ENCODE measurements around the gene APOC3.

APOC3 gene

DNA sequence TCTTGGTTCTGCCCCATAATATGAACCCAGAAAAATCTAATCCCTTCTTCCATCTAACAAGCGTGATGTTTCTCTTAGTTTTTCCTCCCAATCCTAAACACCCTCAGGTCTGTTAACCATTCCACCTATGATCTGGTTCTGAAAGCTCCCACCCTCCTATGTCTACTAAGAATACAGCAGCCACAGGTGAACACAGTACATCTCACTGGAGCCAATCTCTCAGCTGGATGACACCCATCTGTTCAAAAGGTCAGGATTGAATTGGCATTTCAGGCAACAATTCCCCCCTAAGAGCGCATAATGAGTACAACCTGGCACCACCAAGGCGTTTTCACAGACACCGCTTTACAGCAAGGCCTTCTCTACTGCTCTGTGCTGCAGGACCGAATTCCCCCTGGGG is 26.7 kb downstream of the APOC3 start:
- TF ChIP-seq, protein P1, sequence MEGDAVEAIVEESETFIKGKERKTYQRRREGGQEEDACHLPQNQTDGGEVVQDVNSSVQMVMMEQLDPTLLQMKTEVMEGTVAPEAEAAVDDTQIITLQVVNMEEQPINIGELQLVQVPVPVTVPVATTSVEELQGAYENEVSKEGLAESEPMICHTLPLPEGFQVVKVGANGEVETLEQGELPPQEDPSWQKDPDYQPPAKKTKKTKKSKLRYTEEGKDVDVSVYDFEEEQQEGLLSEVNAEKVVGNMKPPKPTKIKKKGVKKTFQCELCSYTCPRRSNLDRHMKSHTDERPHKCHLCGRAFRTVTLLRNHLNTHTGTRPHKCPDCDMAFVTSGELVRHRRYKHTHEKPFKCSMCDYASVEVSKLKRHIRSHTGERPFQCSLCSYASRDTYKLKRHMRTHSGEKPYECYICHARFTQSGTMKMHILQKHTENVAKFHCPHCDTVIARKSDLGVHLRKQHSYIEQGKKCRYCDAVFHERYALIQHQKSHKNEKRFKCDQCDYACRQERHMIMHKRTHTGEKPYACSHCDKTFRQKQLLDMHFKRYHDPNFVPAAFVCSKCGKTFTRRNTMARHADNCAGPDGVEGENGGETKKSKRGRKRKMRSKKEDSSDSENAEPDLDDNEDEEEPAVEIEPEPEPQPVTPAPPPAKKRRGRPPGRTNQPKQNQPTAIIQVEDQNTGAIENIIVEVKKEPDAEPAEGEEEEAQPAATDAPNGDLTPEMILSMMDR (conservative IDR thresholded peaks at IDR 0.05; ENCODE audit: low read depth, low read length): no peak
- Histone ChIP-seq H3K9ac (no peak overlapping the region), H3K27me3 (ENCODE audit: insufficient read depth, low read depth) (no peaks in the 10 kb centered on the region), H4K20me1 (ENCODE audit: insufficient read depth) (no peaks in the 10 kb centered on the region), H3K27ac (no peak overlapping the region), H3K36me3 (ENCODE audit: insufficient read depth) (no peaks in the 10 kb centered on the region), H3K4me2 (no peak overlapping the region), H3K79me2 (ENCODE audit: insufficient read depth, low read depth) (no peaks in the 10 kb centered on the region), H2AFZ (ENCODE audit: low read depth) (no peak overlapping the region), H3K4me1 (ENCODE audit: low read depth, poor library complexity, severe bottlenecking) (peaks cover 40% of the 10 kb centered on the region), H3K4me3 (IDR thresholded peaks at IDR 0.05; ENCODE audit: insufficient read depth, low read depth, low read length) (no peak overlapping the region)

DNA sequence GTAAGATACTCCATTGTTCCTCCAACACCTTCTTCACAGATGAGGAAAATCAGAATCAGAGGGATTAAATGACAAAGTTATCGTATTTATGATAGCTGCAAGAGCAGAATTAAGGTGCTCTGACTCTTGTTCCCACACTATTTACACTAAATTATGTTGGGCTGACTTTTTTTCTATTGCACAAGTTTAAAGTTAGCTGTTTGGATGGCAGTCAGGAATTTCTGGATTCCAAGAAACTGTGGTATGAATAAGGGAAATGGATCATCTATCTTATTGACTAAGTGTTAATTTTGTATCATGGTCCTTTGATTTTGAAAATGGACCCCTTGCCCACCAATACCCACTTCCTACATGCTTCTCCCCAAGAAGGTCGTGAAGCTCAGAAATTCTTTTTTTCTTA is 27.6 kb downstream of the APOC3 start:
- H3K27me3 ChIP-seq (ENCODE audit: insufficient read depth, low read depth): no peaks in the 10 kb centered on the region
- no peak overlapping the region for H3K9ac ChIP-seq
- peaks cover 31% of the 10 kb centered on the region for H3K4me1 ChIP-seq (ENCODE audit: low read depth, poor library complexity, severe bottlenecking)
- H4K20me1 ChIP-seq (ENCODE audit: insufficient read depth): no peaks in the 10 kb centered on the region
- no peak overlapping the region for H2AFZ ChIP-seq (ENCODE audit: low read depth)
- H3K4me2 ChIP-seq: no peak overlapping the region
- TF ChIP-seq, protein P1 (conservative IDR thresholded peaks at IDR 0.05; ENCODE audit: low read depth, low read length): no peak
- H3K27ac ChIP-seq: no peak overlapping the region
- H3K79me2 ChIP-seq (ENCODE audit: insufficient read depth, low read depth): no peaks in the 10 kb centered on the region
- H3K36me3 ChIP-seq (ENCODE audit: insufficient read depth): no peaks in the 10 kb centered on the region
- H3K4me3 ChIP-seq (IDR thresholded peaks at IDR 0.05; ENCODE audit: insufficient read depth, low read depth, low read length): no peak overlapping the region

DNA sequence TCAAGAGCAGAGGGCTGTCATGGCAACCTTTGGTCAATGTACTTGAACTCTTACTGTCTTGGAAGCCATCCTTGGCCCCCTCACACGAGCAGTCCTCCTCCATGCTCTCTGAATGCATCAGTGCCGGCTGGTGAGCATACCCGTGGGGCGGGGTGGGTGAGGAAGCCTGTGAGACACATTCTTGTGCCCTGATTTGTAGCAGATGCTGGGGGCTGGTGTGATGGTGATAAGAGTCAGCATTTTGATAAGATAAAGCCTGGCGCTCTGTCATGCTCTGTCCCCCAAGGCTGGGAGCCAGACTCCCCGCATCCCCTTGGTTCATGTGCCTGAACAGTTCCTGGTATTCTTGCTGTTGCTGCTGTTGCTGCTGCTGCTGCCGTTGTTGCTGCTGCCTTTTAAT is 28.2 kb downstream of the APOC3 start:
- no peak overlapping the region for H3K4me3 ChIP-seq (IDR thresholded peaks at IDR 0.05; ENCODE audit: insufficient read depth, low read depth, low read length)
- H3K4me1 ChIP-seq (ENCODE audit: low read depth, poor library complexity, severe bottlenecking): peaks cover 25% of the 10 kb centered on the region
- no peaks in the 10 kb centered on the region for H3K27me3 ChIP-seq (ENCODE audit: insufficient read depth, low read depth)
- no peaks in the 10 kb centered on the region for H3K36me3 ChIP-seq (ENCODE audit: insufficient read depth)
- H3K27ac ChIP-seq: no peak overlapping the region
- H3K9ac ChIP-seq: no peak overlapping the region
- no peaks in the 10 kb centered on the region for H4K20me1 ChIP-seq (ENCODE audit: insufficient read depth)
- H3K4me2 ChIP-seq: no peak overlapping the region
- H3K79me2 ChIP-seq (ENCODE audit: insufficient read depth, low read depth): no peaks in the 10 kb centered on the region
- TF ChIP-seq, protein P1 (conservative IDR thresholded peaks at IDR 0.05; ENCODE audit: low read depth, low read length): no peak
- no peak overlapping the region for H2AFZ ChIP-seq (ENCODE audit: low read depth)

DNA sequence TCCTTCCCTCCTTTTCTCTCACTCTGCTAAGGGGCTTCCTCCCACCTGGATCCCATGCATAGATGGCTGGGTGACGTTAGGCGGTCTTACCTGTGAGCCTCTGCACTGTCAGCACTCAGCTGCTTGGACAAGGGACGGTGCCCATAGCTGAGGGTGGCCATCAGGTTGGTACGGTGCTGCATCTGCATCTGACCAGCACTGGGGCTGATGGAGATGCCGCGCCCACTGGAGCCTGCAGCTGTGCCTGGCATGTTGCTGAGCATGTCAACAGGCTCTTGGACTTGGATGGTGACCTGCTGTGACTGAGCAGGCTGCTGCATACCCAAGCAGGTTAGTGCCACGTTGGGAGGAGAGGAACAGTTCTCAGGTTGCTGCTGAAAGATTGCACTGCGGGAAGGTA is 29.5 kb downstream of the APOC3 start:
- Histone ChIP-seq H2AFZ (ENCODE audit: low read depth) (no peak overlapping the region), H3K27me3 (ENCODE audit: insufficient read depth, low read depth) (no peaks in the 10 kb centered on the region), H3K79me2 (ENCODE audit: insufficient read depth, low read depth) (no peaks in the 10 kb centered on the region), H4K20me1 (ENCODE audit: insufficient read depth) (no peaks in the 10 kb centered on the region), H3K4me3 (IDR thresholded peaks at IDR 0.05; ENCODE audit: insufficient read depth, low read depth, low read length) (no peak overlapping the region), H3K36me3 (ENCODE audit: insufficient read depth) (no peaks in the 10 kb centered on the region), H3K4me2 (no peak overlapping the region), H3K27ac (no peak overlapping the region), H3K4me1 (ENCODE audit: low read depth, poor library complexity, severe bottlenecking) (peaks cover 12% of the 10 kb centered on the region), H3K9ac (no peak overlapping the region)
- TF ChIP-seq, protein P1 (conservative IDR thresholded peaks at IDR 0.05; ENCODE audit: low read depth, low read length): no peak

All from KMS-11 (cell line).